ENCODE data around the gene THUMPD3. TPM values are rescaled to one million over a fixed set of nuclear protein-coding genes. Genes with fewer than 3 reads are reported as not detected.

Gene THUMPD3
- total RNA-seq, 1 experiment from 2014 or later = 58.4 TPM

GRCh38 chr3:9408546-9408945, 45.7 kb downstream of the THUMPD3 start:
- Histone ChIP-seq H2BK120ac (ENCODE audit: low read depth, low read length, poor library complexity, severe bottlenecking) (no peak overlapping the region), H3K79me1 (ENCODE audit: insufficient read depth, low read depth, low read length, poor library complexity, severe bottlenecking) (no peaks in the 10 kb centered on the region), H3K27me3 (ENCODE audit: insufficient read depth, low read length) (no peaks in the 10 kb centered on the region), H4K5ac (ENCODE audit: insufficient read length, low read depth, low read length) (no peak overlapping the region), H2AK5ac (ENCODE audit: insufficient read length, low read length) (no peak overlapping the region), H3K56ac (ENCODE audit: insufficient read length, low read depth, low read length) (no peak overlapping the region), H4K8ac (replicated peaks; ENCODE audit: insufficient read length, low read depth, low read length) (no peak overlapping the region), H2AFZ (ENCODE audit: low read length) (no peak overlapping the region), H3K4me1 (ENCODE audit: insufficient read depth, low read length) (no peaks in the 10 kb centered on the region; the same call in 1 of the 2 replicates), H4K20me1 (ENCODE audit: control insufficient read depth, insufficient read depth, insufficient read length) (no peaks in the 10 kb centered on the region), H3K4me2 (ENCODE audit: insufficient read depth, insufficient read length, low read length) (no peak overlapping the region), H3K4ac (ENCODE audit: low read depth, low read length) (no peak overlapping the region), H3K9me3 (ENCODE audit: control insufficient read depth, low read depth, low read length) (no peaks in the 10 kb centered on the region), H3K79me2 (ENCODE audit: insufficient read depth, low read length) (peaks cover 73% of the 10 kb centered on the region), H2BK5ac (ENCODE audit: insufficient read length, low read length) (no peak overlapping the region), H3K23me2 (ENCODE audit: insufficient read length, low read depth, low read length, poor library complexity, severe bottlenecking) (no peaks in the 10 kb centered on the region), H3K23ac (ENCODE audit: insufficient read length, low read depth, low read length) (no peak overlapping the region), H3T11ph (ENCODE audit: low read length) (no peak overlapping the region), H3K18ac (ENCODE audit: insufficient read length, low read depth, low read length) (no peak overlapping the region), H3K9ac (ENCODE audit: extremely low read depth, insufficient read length, low read length) (no peak overlapping the region), H3K27ac (ENCODE audit: insufficient read length, low read depth, low read length) (no peak overlapping the region), H4K91ac (ENCODE audit: insufficient read length, low read depth, low read length) (no peak overlapping the region), H2BK12ac (ENCODE audit: insufficient read length, low read depth, low read length) (no peak overlapping the region), H2BK20ac (ENCODE audit: low read depth, low read length, poor library complexity, severe bottlenecking) (no peak overlapping the region), H3K14ac (ENCODE audit: insufficient read depth, low read length) (no peak overlapping the region), H2BK15ac (ENCODE audit: low read depth, low read length) (no peak overlapping the region)
- TF ChIP-seq CTCF (conservative IDR thresholded peaks at IDR 0.05) = no peak
- peaks cover 32 to 45% of the 10 kb centered on the region in 2 experiments for H3K4me1 Mint-ChIP-seq
- WGBS (ENCODE audit: extremely low coverage, insufficient read length, low lambda C conversion rate) = no CpG with 5 or more reads among the region's 1 CpG
- DNase-seq = no peak
- H3K4me3 Mint-ChIP-seq = no peak overlapping the region
- peaks cover 0 to 6% of the 10 kb centered on the region in 2 experiments; a peak in 3 of 5 replicates for H3K9me3 Mint-ChIP-seq
- H3K36me3 Mint-ChIP-seq (ENCODE audit: insufficient read depth in 1 of 3, low read depth in 3 of 3) = peaks cover 4 to 20% (median 16%) of the 10 kb centered on the region in 3 experiments; a peak in 5 of 7 replicates
- no peaks in the 10 kb centered on the region for H3K27me3 Mint-ChIP-seq (ENCODE audit: low read depth)
- no peak overlapping the region for H3K27ac Mint-ChIP-seq
